ENCODE data around the gene PIGT. TPM values are rescaled to one million over a fixed set of nuclear protein-coding genes. Genes with fewer than 3 reads are reported as not detected.

Gene PIGT
- total RNA-seq, 1 experiment from 2014 or later, result 73.9 TPM

DNA sequence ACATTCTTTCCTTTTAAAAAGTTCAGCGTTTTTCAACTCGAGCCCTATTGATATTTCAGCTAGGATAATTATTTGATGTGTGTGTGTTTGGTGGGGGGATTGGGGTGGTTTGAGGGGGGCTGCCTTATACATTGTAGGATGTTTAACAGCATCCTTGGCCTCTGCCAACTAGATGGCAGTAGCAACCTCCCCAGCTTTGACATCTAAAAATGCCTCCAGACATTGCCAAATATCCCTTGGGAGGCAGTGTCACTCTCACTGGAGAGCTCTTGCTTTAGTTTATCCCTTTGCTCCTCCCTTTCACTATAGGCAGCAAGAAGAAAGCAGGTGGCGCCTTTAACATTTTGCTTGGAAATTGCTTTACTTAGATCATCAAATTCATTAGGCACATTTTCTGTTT lies 23.2 kb upstream of the PIGT start:
- H3K79me1 ChIP-seq (ENCODE audit: insufficient read depth, low read depth, low read length, poor library complexity, severe bottlenecking), result no peaks in the 10 kb centered on the region
- H3K18ac ChIP-seq (ENCODE audit: insufficient read length, low read depth, low read length), result no peak overlapping the region
- H3K14ac ChIP-seq (ENCODE audit: insufficient read depth, low read length), result no peak overlapping the region
- H2AFZ ChIP-seq (ENCODE audit: low read length), result no peak overlapping the region
- H3T11ph ChIP-seq (ENCODE audit: low read length), result no peak overlapping the region
- no peak overlapping the region for H4K8ac ChIP-seq (replicated peaks; ENCODE audit: insufficient read length, low read depth, low read length)
- Mint-ChIP-seq H3K4me3 (no peak overlapping the region), H3K27me3 (ENCODE audit: low read depth) (no peaks in the 10 kb centered on the region; the same call in none of the 2 replicates), H3K36me3 (ENCODE audit: insufficient read depth in 1 of 3, low read depth in 3 of 3) (peaks cover 0 to 2% (median 0%) of the 10 kb centered on the region in 3 experiments; a peak in 1 of 7 replicates), H3K9me3 (peaks cover 0 to 2% of the 10 kb centered on the region in 2 experiments; a peak in 1 of 5 replicates), H3K27ac (no peak overlapping the region), H3K4me1 (no peaks in the 10 kb centered on the region)
- no peaks in the 10 kb centered on the region for H3K9me3 ChIP-seq (ENCODE audit: control insufficient read depth, low read depth, low read length)
- H2BK120ac ChIP-seq (ENCODE audit: low read depth, low read length, poor library complexity, severe bottlenecking), result no peak overlapping the region
- H3K9ac ChIP-seq (ENCODE audit: extremely low read depth, insufficient read length, low read length), result no peak overlapping the region
- no peaks in the 10 kb centered on the region for H3K23me2 ChIP-seq (ENCODE audit: insufficient read length, low read depth, low read length, poor library complexity, severe bottlenecking)
- H3K4me2 ChIP-seq (ENCODE audit: insufficient read depth, insufficient read length, low read length), result no peak overlapping the region
- H4K20me1 ChIP-seq (ENCODE audit: control insufficient read depth, insufficient read depth, insufficient read length), result no peaks in the 10 kb centered on the region
- no peaks in the 10 kb centered on the region for H3K27me3 ChIP-seq (ENCODE audit: insufficient read depth, low read length)
- no peak overlapping the region for H3K4ac ChIP-seq (ENCODE audit: low read depth, low read length)
- H4K91ac ChIP-seq (ENCODE audit: insufficient read length, low read depth, low read length), result no peak overlapping the region
- H4K5ac ChIP-seq (ENCODE audit: insufficient read length, low read depth, low read length), result no peak overlapping the region
- H2BK5ac ChIP-seq (ENCODE audit: insufficient read length, low read length), result no peak overlapping the region
- TF ChIP-seq, protein P1, sequence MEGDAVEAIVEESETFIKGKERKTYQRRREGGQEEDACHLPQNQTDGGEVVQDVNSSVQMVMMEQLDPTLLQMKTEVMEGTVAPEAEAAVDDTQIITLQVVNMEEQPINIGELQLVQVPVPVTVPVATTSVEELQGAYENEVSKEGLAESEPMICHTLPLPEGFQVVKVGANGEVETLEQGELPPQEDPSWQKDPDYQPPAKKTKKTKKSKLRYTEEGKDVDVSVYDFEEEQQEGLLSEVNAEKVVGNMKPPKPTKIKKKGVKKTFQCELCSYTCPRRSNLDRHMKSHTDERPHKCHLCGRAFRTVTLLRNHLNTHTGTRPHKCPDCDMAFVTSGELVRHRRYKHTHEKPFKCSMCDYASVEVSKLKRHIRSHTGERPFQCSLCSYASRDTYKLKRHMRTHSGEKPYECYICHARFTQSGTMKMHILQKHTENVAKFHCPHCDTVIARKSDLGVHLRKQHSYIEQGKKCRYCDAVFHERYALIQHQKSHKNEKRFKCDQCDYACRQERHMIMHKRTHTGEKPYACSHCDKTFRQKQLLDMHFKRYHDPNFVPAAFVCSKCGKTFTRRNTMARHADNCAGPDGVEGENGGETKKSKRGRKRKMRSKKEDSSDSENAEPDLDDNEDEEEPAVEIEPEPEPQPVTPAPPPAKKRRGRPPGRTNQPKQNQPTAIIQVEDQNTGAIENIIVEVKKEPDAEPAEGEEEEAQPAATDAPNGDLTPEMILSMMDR (conservative IDR thresholded peaks at IDR 0.05), result peak; percentile 26; the same call in 1 of the 3 replicates
- DNase-seq, result no peak
- H2AK5ac ChIP-seq (ENCODE audit: insufficient read length, low read length), result no peak overlapping the region
- WGBS (ENCODE audit: extremely low coverage, insufficient read length, low lambda C conversion rate), result no CpG with 5 or more reads among the region's 3 CpGs
- no peaks in the 10 kb centered on the region for H3K79me2 ChIP-seq (ENCODE audit: insufficient read depth, low read length)
- H2BK20ac ChIP-seq (ENCODE audit: low read depth, low read length, poor library complexity, severe bottlenecking), result no peak overlapping the region
- no peaks in the 10 kb centered on the region for H3K4me1 ChIP-seq (ENCODE audit: insufficient read depth, low read length)
- no peak overlapping the region for H2BK15ac ChIP-seq (ENCODE audit: low read depth, low read length)
- H3K27ac ChIP-seq (ENCODE audit: insufficient read length, low read depth, low read length), result no peak overlapping the region
- no peak overlapping the region for H3K23ac ChIP-seq (ENCODE audit: insufficient read length, low read depth, low read length)
- H3K56ac ChIP-seq (ENCODE audit: insufficient read length, low read depth, low read length), result no peak overlapping the region
- no peak overlapping the region for H2BK12ac ChIP-seq (ENCODE audit: insufficient read length, low read depth, low read length)

All from H9 (cell line).